ENCODE data around the gene DENND1A.

The DENND1A gene

DNA sequence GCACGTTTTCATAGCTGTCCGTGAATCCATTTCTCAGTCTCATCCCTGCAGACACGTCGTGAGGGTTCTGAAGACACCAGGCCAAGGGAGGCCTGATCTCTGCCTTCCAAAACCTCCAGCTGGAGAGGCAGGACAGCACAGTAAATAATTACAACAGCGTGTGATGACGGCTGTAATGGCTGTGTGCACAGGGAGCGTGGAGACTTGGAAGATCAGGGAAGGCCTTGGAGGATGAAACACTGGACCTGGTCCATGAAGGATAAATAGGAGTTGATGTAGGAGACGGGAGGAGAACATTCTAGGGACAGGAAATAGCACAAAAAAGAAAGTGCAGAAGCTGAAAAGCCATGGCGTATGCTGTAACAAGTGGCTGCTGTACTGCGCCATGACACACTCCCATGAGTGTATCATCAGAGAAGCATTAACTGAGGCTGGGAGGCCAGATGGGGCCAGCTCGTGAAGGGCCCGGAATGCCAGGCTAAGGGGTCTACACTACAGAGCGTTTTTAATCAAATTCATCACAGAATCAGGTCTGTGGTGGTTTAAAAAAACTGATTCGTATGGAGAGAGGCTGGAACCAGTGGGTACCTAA, 476.8 kb downstream of the DENND1A start:
- TF ChIP-seq CTCF (IDR thresholded peaks at IDR 0.05; ENCODE audit: low read depth, low read length), result no peak
- H3K4me3 ChIP-seq (replicated peaks in 1 of 2; ENCODE audit: low read depth in 2 of 2, low read length in 2 of 2), result no peak overlapping the region
- DNase-seq (ENCODE audit: low read depth in 2 of 2), result no peak

GRCh38 chr9:123450996-123451395, 478.9 kb downstream of the DENND1A start:
- TF ChIP-seq CTCF (IDR thresholded peaks at IDR 0.05; ENCODE audit: low read depth, low read length), result no peak
- H3K4me3 ChIP-seq (replicated peaks in 1 of 2; ENCODE audit: low read depth in 2 of 2, low read length in 2 of 2), result no peak overlapping the region
- no peak for DNase-seq (ENCODE audit: low read depth in 2 of 2)

GRCh38 chr9:123450098-123450770, 479.7 kb downstream of the DENND1A start:
- no peak overlapping the region for H3K4me3 ChIP-seq (replicated peaks in 1 of 2; ENCODE audit: low read depth in 2 of 2, low read length in 2 of 2)
- no peak for DNase-seq (ENCODE audit: low read depth in 2 of 2)
- no peak for TF ChIP-seq CTCF (IDR thresholded peaks at IDR 0.05; ENCODE audit: low read depth, low read length)

DNA sequence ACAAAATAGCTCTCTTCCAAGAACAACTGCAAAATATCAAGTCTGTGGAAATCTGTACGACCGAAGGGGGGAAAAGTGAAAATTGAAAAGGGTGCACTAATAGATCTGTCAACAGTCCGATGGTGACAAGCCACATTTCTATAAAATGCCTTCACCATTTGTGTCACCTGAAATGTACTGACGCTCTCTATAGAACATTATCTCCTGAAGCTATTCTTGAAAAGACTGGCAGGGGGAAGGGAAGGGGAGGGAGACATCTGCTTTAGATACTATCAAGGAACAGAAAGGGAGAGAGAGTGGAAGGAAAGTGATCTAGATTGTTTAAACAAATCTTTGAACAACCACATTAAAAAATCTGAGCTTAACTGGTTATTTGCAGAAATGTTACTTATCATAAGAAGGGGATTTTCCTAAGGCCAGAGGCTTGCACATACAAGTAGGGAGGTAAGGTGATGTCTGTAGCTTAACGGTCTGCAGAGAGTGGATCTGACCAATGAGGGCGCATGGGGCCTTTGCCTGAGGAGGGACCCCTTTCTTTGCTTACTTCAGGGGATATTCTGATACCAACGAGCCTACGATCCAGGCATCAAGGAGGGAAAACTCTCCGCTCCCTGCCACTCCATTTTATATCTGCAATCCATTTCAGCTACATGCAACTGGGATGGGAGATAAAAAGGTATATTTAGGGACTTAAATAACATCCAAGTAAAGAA, 481.8 kb downstream of the DENND1A start:
- no peak for TF ChIP-seq CTCF (IDR thresholded peaks at IDR 0.05; ENCODE audit: low read depth, low read length)
- no peak for DNase-seq (ENCODE audit: low read depth in 2 of 2)
- no peak overlapping the region for H3K4me3 ChIP-seq (replicated peaks in 1 of 2; ENCODE audit: low read depth in 2 of 2, low read length in 2 of 2)

DNA sequence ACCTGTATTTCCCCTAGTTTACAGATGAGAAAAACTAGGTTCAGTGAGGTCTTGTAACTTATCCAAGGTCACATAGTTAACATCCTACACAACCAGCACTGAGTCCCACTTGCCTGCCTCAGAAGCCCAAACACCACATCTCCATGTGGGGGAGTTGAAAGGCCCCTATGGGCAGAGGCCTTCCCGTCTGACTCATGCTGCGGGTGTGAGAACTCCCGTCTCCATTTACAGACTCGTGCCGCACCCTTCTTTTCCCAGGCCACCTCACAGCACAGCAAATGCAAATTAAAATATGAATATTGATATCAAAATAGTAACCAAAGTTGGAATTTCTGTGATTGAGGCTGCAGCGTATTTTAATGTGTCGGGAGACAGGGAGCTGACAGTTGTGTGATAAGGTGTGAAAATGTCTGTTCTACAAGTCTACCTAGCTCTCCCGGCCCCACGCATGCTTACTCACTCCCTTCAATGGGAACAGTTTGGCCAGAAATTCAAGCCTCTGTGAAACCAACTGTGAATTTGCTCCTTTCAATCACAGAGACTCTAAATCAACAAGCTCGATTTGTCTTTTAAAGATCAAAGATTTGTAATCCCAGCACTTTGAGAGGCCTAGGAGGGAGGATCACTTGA, 483.8 kb downstream of the DENND1A start:
- TF ChIP-seq CTCF (IDR thresholded peaks at IDR 0.05; ENCODE audit: low read depth, low read length), result no peak
- peak; percentile 6 to 57 for DNase-seq (ENCODE audit: low read depth in 2 of 2)
- H3K4me3 ChIP-seq (replicated peaks in 1 of 2; ENCODE audit: low read depth in 2 of 2, low read length in 2 of 2), result no peak overlapping the region

DNA sequence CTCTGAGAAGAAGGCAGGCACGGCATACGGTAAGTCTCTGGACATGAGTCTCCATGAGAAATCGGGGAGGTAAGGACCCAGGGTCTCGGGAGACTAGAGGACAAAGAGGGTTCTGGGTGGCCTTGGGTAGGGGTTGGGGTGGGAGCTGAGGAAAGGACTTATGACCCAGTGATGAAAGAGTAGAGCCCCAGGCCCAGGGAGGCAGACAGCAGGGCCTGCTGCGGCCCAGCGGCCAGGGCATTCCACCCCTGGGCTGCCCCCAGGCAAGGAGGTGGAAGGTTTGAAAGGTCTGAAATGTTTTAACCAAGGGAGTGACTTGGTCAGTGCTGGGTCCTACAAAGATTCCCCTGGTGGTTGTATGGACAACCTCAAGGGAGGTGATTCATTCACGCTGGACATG, 484.8 kb downstream of the DENND1A start:
- H3K4me3 ChIP-seq (replicated peaks in 1 of 2; ENCODE audit: low read depth in 2 of 2, low read length in 2 of 2), result no peak overlapping the region
- DNase-seq (ENCODE audit: low read depth in 2 of 2), result no peak
- no peak for TF ChIP-seq CTCF (IDR thresholded peaks at IDR 0.05; ENCODE audit: low read depth, low read length)
